Posterior cingulate gyrus (tissue), 11 donors: Measurements from ENCODE around the gene PHACTR3.
"Not testable (repeated sequence)": the region's sequence is repeated elsewhere in the genome, so short reads cannot be mapped to it uniquely, and the experiment has no call there.

Experiments
- DNase-seq, 10 donors: peaks; one replicate each; pipeline versions ENCODE4 v3.0.0 to v3.0.0-alpha.2; 2020 to 2021; ENCODE audit warnings: mixed read lengths in 3 of 10
- intact Hi-C: fragments of 100-400 bp; cut with DNase I; formaldehyde crosslinking; loops from one replicate; pipeline ENCODE4 v1.15.1; 2023

PHACTR3 gene

GRCh38 chr20:59858425-59858824 lies 254.1 kb downstream of the PHACTR3 start:
- intact Hi-C loops: no loop called here
- no peak for DNase-seq

GRCh38 chr20:59861401-59861800 lies 257.1 kb downstream of the PHACTR3 start:
- DNase-seq: no peak
- intact Hi-C loops: no loop called here

GRCh38 chr20:59863058-59863457 lies 258.7 kb downstream of the PHACTR3 start:
- intact Hi-C loops: no loop called here
- DNase-seq: no peak

DNA sequence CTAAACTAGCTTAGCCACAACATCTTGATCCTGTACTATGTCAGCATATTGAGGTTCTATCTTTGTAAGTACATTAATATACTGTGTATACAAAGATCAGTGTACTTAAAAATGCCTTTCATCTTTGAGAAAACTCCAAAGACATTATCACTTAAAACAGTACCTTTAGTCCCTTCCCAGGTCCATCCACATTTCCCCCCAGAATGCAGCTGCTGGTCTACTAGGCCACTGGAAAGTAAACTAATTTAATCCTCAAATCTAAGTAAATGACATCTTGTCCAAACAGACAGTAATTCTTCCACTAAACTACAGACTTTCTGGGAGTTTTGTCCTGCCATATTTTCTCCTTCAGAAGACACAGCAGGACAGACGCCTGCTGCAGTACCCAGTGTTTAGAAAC lies 260.4 kb downstream of the PHACTR3 start:
- DNase-seq: no peak
- intact Hi-C loops: no loop called here

DNA sequence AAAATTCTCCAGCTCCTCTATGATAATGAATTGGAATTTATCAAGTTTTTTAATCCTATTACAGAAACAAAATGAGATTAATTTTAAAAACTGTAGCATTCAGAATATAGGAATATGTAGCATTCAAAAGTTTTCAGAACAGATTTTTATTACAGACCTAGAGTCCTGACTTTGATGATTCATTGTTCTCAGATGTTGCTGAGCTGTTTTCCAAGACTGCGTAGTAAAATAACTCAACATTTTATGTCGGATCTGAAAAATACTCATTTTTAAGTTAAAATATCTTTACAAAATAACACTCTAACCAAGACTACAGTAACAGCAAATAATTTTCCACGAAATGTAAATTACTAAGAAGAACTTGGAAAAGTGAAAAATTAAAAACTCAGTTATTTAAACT lies 262.0 kb downstream of the PHACTR3 start:
- intact Hi-C loops: no loop called here
- DNase-seq: no peak

DNA sequence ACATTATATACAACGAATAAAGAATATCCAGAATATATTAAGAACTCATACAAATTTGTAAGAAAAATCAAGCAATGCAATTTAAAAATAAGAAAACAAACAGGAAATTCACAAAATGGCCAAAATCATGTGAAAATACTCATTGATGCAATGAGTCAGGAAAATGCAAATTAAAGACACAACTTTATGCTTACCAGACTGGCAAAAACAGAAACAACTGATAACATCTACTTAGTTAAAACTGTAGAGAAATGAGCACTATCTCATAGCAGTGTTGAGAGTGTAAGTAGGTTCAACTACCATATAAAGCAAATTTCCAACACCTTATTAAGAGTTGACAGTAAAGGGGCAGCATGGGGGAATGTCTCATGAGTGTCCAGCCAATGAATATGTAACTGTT lies 266.8 kb downstream of the PHACTR3 start:
- intact Hi-C loops: no loop called here
- DNase-seq: no peak

GRCh38 chr20:59873409-59873808 lies 269.1 kb downstream of the PHACTR3 start:
- intact Hi-C loops: no loop called here
- no peak for DNase-seq

GRCh38 chr20:59880198-59880597 lies 275.9 kb downstream of the PHACTR3 start:
- intact Hi-C loops: no loop called here
- no peak for DNase-seq

- DNase-seq: no peak
- intact Hi-C loops: no loop called here
Measured at GRCh38 chr20:59884494-59884893, 280.2 kb downstream of the PHACTR3 start.

GRCh38 chr20:59888050-59888449 lies 283.7 kb downstream of the PHACTR3 start:
- intact Hi-C loops: no loop called here

GRCh38 chr20:59890035-59890434 lies 285.7 kb downstream of the PHACTR3 start:
- DNase-seq, intact Hi-C loops: not testable (repeated sequence)

More at GRCh38 chr20:59888050-59888449, 283.7 kb downstream of the PHACTR3 start:
- no peak for DNase-seq

DNA sequence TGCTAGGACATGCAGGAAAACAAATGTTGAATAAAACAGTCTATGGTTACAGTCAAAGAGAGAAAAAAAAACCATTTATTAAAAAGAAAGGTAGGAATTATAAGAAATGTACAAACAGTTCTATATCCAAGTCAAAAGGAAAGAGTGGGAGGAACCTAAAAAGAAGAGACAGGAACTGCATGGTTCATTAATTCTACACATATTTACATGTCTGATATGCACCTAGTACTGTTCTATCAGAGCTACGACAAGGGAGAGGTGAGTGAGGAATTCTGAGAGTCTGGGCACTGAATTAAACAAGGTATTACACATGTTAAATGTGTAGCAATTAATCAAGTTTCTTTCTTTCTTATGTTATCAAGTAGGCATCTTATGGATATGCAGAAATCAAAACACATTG lies 287.2 kb downstream of the PHACTR3 start:
- intact Hi-C loops: no loop called here
- DNase-seq: no peak

DNA sequence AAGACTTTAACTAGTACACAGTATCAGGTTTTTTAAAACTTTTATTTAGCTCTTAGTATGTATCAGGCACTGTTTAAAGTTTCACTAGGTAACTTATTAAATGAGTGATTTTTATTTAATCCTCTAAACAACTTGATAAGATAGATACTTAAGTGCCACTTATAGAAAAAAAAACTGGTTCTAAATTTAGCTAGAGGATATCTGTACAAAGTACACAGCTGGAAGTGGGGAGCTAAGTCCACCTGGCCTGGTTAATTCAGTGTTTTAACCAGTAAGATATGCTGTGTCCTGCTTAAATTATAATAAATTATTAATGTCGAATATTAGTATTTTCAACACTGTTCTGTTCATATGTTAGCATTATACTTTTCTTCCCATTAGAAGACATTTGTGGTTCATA lies 291.6 kb downstream of the PHACTR3 start:
- no peak for DNase-seq
- intact Hi-C loops: no loop called here
